Tibial artery (tissue), 4 donors: ENCODE results near the gene C1QTNF8.

ENCODE experiments used
- DNase-seq, 2 donors: peaks; one replicate each; pipeline ENCODE4 v3.0.0-alpha.2; 2019
- H3K27ac ChIP-seq, 2 donors: fragments of 200-600 bp; sonication (generic) in 1 of 2; 1 replicate in 1 of 2; 2 replicates in 1 of 2; pipeline ENCODE4 v1.5.1; 2018 to 2019; ENCODE audit warnings: mild to moderate bottlenecking in 1 of 2
- H3K27me3 ChIP-seq, 2 donors: fragments of 200-600 bp; sonication (generic) in 1 of 2; one replicate each; pipeline versions ENCODE4 v1.5.1 to v1.6.0; 2016 to 2019
- H3K36me3 ChIP-seq, 3 donors: fragments of 200-600 bp; sonication (generic) in 2 of 3; one replicate each; pipeline ENCODE4 v1.5.1; 2016 to 2019; ENCODE audit warnings: mild to moderate bottlenecking in 2 of 3
- H3K4me1 ChIP-seq, 4 donors: fragments of 200-600 bp; sonication (generic) in 2 of 4; 1 replicate in 3 of 4; 2 replicates in 1 of 4; pipeline ENCODE4 v1.5.1; 2016 to 2019
- H3K4me3 ChIP-seq, 2 donors: fragments of 200-600 bp; sonication (generic) in 1 of 2; 1 replicate in 1 of 2; 2 replicates in 1 of 2; pipeline ENCODE4 v1.5.1; 2018 to 2019; ENCODE audit warnings: mild to moderate bottlenecking in 2 of 2
- H3K9me3 ChIP-seq, 3 donors: fragments of 200-600 bp; sonication (generic) in 1 of 3; one replicate each; pipeline ENCODE4 v1.5.1; 2016 to 2019
- CTCF ChIP-seq, 2 experiments: fragments of 200-600 bp in 1 of 2; fragments of 450-650 bp in 1 of 2; IDR thresholded peaks; one replicate each; pipeline ENCODE4 v1.5.1; 2017 to 2019; ENCODE audit warnings: antibody characterized with exemption in 2 of 2, mild to moderate bottlenecking in 1 of 2, moderate library complexity in 1 of 2
- intact Hi-C: fragments of 100-400 bp; cut with DNase I; formaldehyde crosslinking; loops from one replicate; pipeline ENCODE4 v1.15.0; 2023; ENCODE audit warnings: low total_unique reads

Gene C1QTNF8

GRCh38 chr16:1134776-1135458 lies 38.9 kb upstream of the C1QTNF8 start:
- no peak for DNase-seq
- no peak overlapping the region for H3K4me3 ChIP-seq
- H3K4me1 ChIP-seq, result no peaks in the 10 kb centered on the region
- peaks cover 0 to 27% of the 10 kb centered on the region in 2 donors for H3K27me3 ChIP-seq
- TF ChIP-seq CTCF (IDR thresholded peaks at IDR 0.05), result no peak
- H3K9me3 ChIP-seq, result no peaks in the 10 kb centered on the region
- intact Hi-C loops, result no loop called here
- no peak overlapping the region for H3K27ac ChIP-seq
- no peaks in the 10 kb centered on the region for H3K36me3 ChIP-seq

- intact Hi-C loops, result no loop called here
- Histone ChIP-seq H3K4me3 (no peak overlapping the region), H3K36me3 (no peaks in the 10 kb centered on the region), H3K27ac (no peak overlapping the region), H3K4me1 (no peaks in the 10 kb centered on the region), H3K9me3 (no peaks in the 10 kb centered on the region), H3K27me3 (peaks cover 0 to 27% of the 10 kb centered on the region in 2 donors)
- DNase-seq, result no peak
- TF ChIP-seq CTCF (IDR thresholded peaks at IDR 0.05), result no peak
These were observed 37.9 kb upstream of the C1QTNF8 start for GRCh38 chr16:1133810-1134520.

- Histone ChIP-seq H3K4me3 (no peak overlapping the region), H3K36me3 (no peaks in the 10 kb centered on the region), H3K4me1 (no peaks in the 10 kb centered on the region), H3K9me3 (no peaks in the 10 kb centered on the region), H3K27me3 (peaks cover 0 to 27% of the 10 kb centered on the region in 2 donors), H3K27ac (no peak overlapping the region)
- no peak for DNase-seq
- no peak for TF ChIP-seq CTCF (IDR thresholded peaks at IDR 0.05)
- intact Hi-C loops, result no loop called here
These were observed 37.2 kb upstream of the C1QTNF8 start for GRCh38 chr16:1133271-1133670.

- Histone ChIP-seq H3K27me3 (peaks cover 0 to 31% of the 10 kb centered on the region in 2 donors), H3K9me3 (no peaks in the 10 kb centered on the region), H3K27ac (no peak overlapping the region), H3K4me3 (no peak overlapping the region), H3K4me1 (no peaks in the 10 kb centered on the region), H3K36me3 (no peaks in the 10 kb centered on the region)
- intact Hi-C loops, result no loop called here
- TF ChIP-seq CTCF (IDR thresholded peaks at IDR 0.05), result no peak
- no peak for DNase-seq
These were observed 36.4 kb upstream of the C1QTNF8 start for GRCh38 chr16:1132431-1132830.

GRCh38 chr16:1131378-1131994 lies 35.4 kb upstream of the C1QTNF8 start:
- no peak for TF ChIP-seq CTCF (IDR thresholded peaks at IDR 0.05)
- intact Hi-C loops, result no loop called here

More at GRCh38 chr16:1131378-1131994, 35.4 kb upstream of the C1QTNF8 start:
- no peaks in the 10 kb centered on the region for H3K9me3 ChIP-seq
- H3K36me3 ChIP-seq, result no peaks in the 10 kb centered on the region
- H3K4me1 ChIP-seq, result no peaks in the 10 kb centered on the region
- no peak overlapping the region for H3K4me3 ChIP-seq
- H3K27me3 ChIP-seq, result peaks cover 0 to 38% of the 10 kb centered on the region in 2 donors
- DNase-seq, result no peak
- H3K27ac ChIP-seq, result no peak overlapping the region
